Erythroblast (primary cell): ENCODE data around the gene COQ10A.

Source experiments
- GATA1 ChIP-seq: IDR thresholded peaks from 2 replicates; pipeline ENCODE4 v1.6.1; 2011; ENCODE audit warnings: low read depth, mild to moderate bottlenecking, control low read depth, low read length, moderate library complexity
- POLR2A ChIP-seq: IDR thresholded peaks from 2 replicates; pipeline ENCODE4 v1.6.1; 2011; ENCODE audit warnings: mild to moderate bottlenecking, low read length

DNA sequence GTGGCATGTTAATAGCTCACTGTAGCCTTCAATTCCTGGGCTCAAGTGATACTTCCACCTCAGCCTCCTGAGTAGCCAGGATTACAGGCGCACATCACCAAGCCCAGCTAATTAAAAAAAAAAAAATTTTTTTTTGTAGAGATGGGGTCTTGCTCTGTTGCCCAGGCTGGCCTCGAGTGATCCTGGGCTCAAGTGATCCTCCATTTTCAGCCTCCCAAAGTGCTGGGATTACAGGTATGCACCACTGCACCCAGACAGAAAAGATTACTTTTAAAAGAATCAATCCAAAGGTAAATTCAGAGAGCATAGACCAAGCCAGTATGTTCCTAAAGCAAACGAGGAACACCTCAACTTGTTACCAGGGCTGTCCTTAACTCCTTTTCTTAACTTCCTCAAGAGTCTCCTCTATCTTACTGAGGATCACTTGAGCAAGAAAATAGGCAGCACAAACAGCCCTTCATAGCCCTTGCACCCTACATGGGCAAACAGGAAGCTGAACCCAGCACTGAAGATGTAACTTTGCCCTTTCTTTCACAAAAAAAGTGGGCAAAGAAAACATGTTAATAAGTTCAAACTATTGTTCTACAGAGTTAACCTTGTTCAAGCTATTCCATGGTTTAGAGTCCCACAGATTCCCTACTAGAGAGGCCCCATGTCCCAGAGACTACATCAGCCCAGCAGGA, 22.1 kb downstream of the COQ10A start:
- TF ChIP-seq POLR2A, result no peak
- TF ChIP-seq GATA1, result no peak
